H1 (cell line): ENCODE measurements around the gene EIF4E1B. TPM values are rescaled to one million over a fixed set of nuclear protein-coding genes. Genes with fewer than 3 reads are reported as not detected.

Experiments used
- CTCF ChIA-PET: fragments of 300-600 bp; sonication (Branson Sonifier 250); formaldehyde crosslinking; loops from one replicate; lab custom pipeline; 2021; ENCODE audit not compliant: partially characterized antibody; lab: Charles Lee
- POLR2A ChIA-PET: fragments of 300-600 bp; sonication (Branson Sonifier 250); formaldehyde crosslinking; loops from one replicate; lab custom pipeline; 2021; ENCODE audit warnings: inconsistent platforms; ENCODE audit not compliant: partially characterized antibody; lab: Charles Lee
- DNase-seq, 2 experiments: peaks; one replicate each; pipeline versions ENCODE4 v3.0.0 to v3.0.0-alpha.2; 2010 to 2022; ENCODE audit warnings: low spot score in 2 of 2, low read depth in 1 of 2, mixed read lengths in 1 of 2
- FAIRE-seq: peaks from 2 replicates; lab custom pipeline; 2011; peaks lifted over from hg19 to GRCh38; lab: Jason Lieb, UNC
- H2AFZ ChIP-seq: 2 replicates; pipeline ENCODE4 v1.8.1; 2012; ENCODE audit warnings: low read length, inconsistent platforms
- H2AK5ac ChIP-seq: 2 replicates; pipeline ENCODE4 v1.6.1; 2013; ENCODE audit warnings: low read depth, low read length
- H2BK120ac ChIP-seq: replicated peaks from 2 replicates; pipeline ENCODE3; 2013; ENCODE audit warnings: low read depth, low read length, inconsistent platforms
- H2BK12ac ChIP-seq: 2 replicates; pipeline ENCODE4 v1.6.1; 2013; ENCODE audit warnings: low read depth, low read length
- H2BK15ac ChIP-seq: 2 replicates; pipeline ENCODE4 v1.6.1; 2013; ENCODE audit warnings: low read length
- H2BK20ac ChIP-seq: 2 replicates; pipeline ENCODE4 v1.6.1; 2013; ENCODE audit warnings: low read length
- H2BK5ac ChIP-seq: 2 replicates; pipeline ENCODE4 v1.6.1; 2013; ENCODE audit warnings: low read depth, low read length
- H3K14ac ChIP-seq: 2 replicates; pipeline ENCODE4 v1.6.1; 2013; ENCODE audit warnings: inconsistent platforms; ENCODE audit not compliant: insufficient read length
- H3K18ac ChIP-seq: 2 replicates; pipeline ENCODE4 v1.6.1; 2013; ENCODE audit warnings: low read length; ENCODE audit errors: extremely low read depth
- H3K23ac ChIP-seq: 2 replicates; pipeline ENCODE4 v1.6.1; 2013; ENCODE audit warnings: inconsistent platforms; ENCODE audit not compliant: insufficient read length
- H3K23me2 ChIP-seq: 2 replicates; pipeline ENCODE4 v1.6.1; 2013; ENCODE audit warnings: low read depth, low read length
- H3K27ac ChIP-seq: 2 replicates; pipeline ENCODE4 v1.6.1; 2011; ENCODE audit warnings: low read depth, low read length, inconsistent platforms
- H3K27me3 ChIP-seq, 4 experiments: replicated peaks in 1 of 4; 1 replicate in 1 of 4; 2 replicates in 3 of 4; pipeline versions ENCODE4 v1.6.1 to v1.8.1; 2011 to 2013; ENCODE audit warnings: low read length in 3 of 4, mild to moderate bottlenecking in 3 of 4, inconsistent platforms in 2 of 4, mixed read lengths in 2 of 4, moderate library complexity in 1 of 4; ENCODE audit not compliant: control insufficient read depth in 3 of 4, insufficient read depth in 3 of 4; ENCODE audit errors: extremely low read depth in 1 of 4
- H3K36me3 ChIP-seq, 4 experiments: 2 replicates each; pipeline versions ENCODE4 v1.6.1 to v1.8.1; 2011 to 2013; ENCODE audit warnings: mild to moderate bottlenecking in 4 of 4, low read length in 3 of 4, moderate library complexity in 2 of 4, control low read depth in 1 of 4, inconsistent platforms in 1 of 4; ENCODE audit not compliant: insufficient read depth in 4 of 4, control insufficient read depth in 2 of 4
- H3K4ac ChIP-seq: replicated peaks from 2 replicates; pipeline ENCODE3; 2013; ENCODE audit warnings: low read length, low read depth, mixed read lengths, inconsistent platforms; ENCODE audit not compliant: insufficient read length
- H3K4me1 ChIP-seq, 4 experiments: replicated peaks in 1 of 4; 1 replicate in 1 of 4; 2 replicates in 3 of 4; pipeline versions ENCODE4 v1.6.1 to v1.8.1; 2011 to 2013; ENCODE audit warnings: low read length in 3 of 4, inconsistent platforms in 2 of 4, mixed read lengths in 1 of 4; ENCODE audit not compliant: insufficient read depth in 4 of 4, control insufficient read depth in 3 of 4
- H3K4me2 ChIP-seq, 2 experiments: 2 replicates each; pipeline versions ENCODE4 v1.6.1 to v1.8.1; 2011 to 2013; ENCODE audit warnings: low read depth in 2 of 2, low read length in 2 of 2, control low read depth in 1 of 2, inconsistent platforms in 1 of 2, mild to moderate bottlenecking in 1 of 2; ENCODE audit not compliant: insufficient read depth in 1 of 2
- H3K4me3 ChIP-seq, 4 experiments: fragments of 200-600, 300-600 bp in 1 of 4; sonication (generic), shearing (Covaris generic), sonication (Bioruptor Twin) in 1 of 4; 2 replicates each; pipeline versions ENCODE4 v1.5.1 to v1.8.1; 2011 to 2016; ENCODE audit warnings: low read length in 4 of 4, low read depth in 3 of 4, control low read depth in 2 of 4, inconsistent platforms in 2 of 4, mild to moderate bottlenecking in 2 of 4, mixed read lengths in 1 of 4, moderate library complexity in 1 of 4; ENCODE audit not compliant: insufficient read depth in 2 of 4; ENCODE audit errors: extremely low read depth in 1 of 4
- H3K56ac ChIP-seq: replicated peaks from 2 replicates; pipeline ENCODE3; 2013; ENCODE audit warnings: low read depth, mild to moderate bottlenecking, mixed read lengths, low read length, inconsistent platforms; ENCODE audit not compliant: insufficient read length
- H3K79me1 ChIP-seq: 2 replicates; pipeline ENCODE4 v1.6.1; 2013; ENCODE audit warnings: low read depth, low read length, control low read depth
- H3K79me2 ChIP-seq, 2 experiments: 2 replicates each; pipeline versions ENCODE4 v1.6.1 to v1.8.1; 2012 to 2013; ENCODE audit warnings: low read length in 2 of 2, mild to moderate bottlenecking in 2 of 2, inconsistent platforms in 1 of 2; ENCODE audit not compliant: insufficient read depth in 2 of 2, control insufficient read depth in 1 of 2
- H3K9ac ChIP-seq, 4 experiments: replicated peaks in 1 of 4; 1 replicate in 1 of 4; 2 replicates in 3 of 4; pipeline versions ENCODE4 v1.6.1 to v1.8.1; 2011 to 2013; ENCODE audit warnings: low read depth in 3 of 4, low read length in 3 of 4, control low read depth in 2 of 4, mild to moderate bottlenecking in 2 of 4, moderate library complexity in 2 of 4, inconsistent platforms in 1 of 4; ENCODE audit errors: extremely low read depth in 1 of 4
- H3K9me3 ChIP-seq, 2 experiments: 2 replicates each; pipeline versions ENCODE4 v1.6.1 to v1.8.1; 2012 to 2013; ENCODE audit warnings: mild to moderate bottlenecking in 2 of 2, moderate library complexity in 2 of 2, control low read depth in 1 of 2, inconsistent platforms in 1 of 2, low read depth in 1 of 2, low read length in 1 of 2, mixed read lengths in 1 of 2; ENCODE audit not compliant: insufficient read depth in 2 of 2
- H4K20me1 ChIP-seq, 2 experiments: replicated peaks in 1 of 2; 2 replicates each; pipeline versions ENCODE3 to v1.8.1; 2011 to 2013; ENCODE audit warnings: inconsistent platforms in 2 of 2, low read length in 2 of 2, mild to moderate bottlenecking in 1 of 2; ENCODE audit not compliant: insufficient read depth in 2 of 2, control insufficient read depth in 1 of 2
- H4K5ac ChIP-seq: 2 replicates; pipeline ENCODE4 v1.6.1; 2013; ENCODE audit warnings: low read length, low read depth, mixed read lengths, inconsistent platforms; ENCODE audit not compliant: insufficient read length
- H4K8ac ChIP-seq: 2 replicates; pipeline ENCODE4 v1.8.0; 2013; ENCODE audit warnings: mild to moderate bottlenecking, moderate library complexity, low read length, inconsistent platforms; ENCODE audit not compliant: insufficient read depth; ENCODE audit errors: extremely low read depth
- H4K91ac ChIP-seq: replicated peaks from 2 replicates; pipeline ENCODE3; 2013; ENCODE audit warnings: low read length, mixed read lengths, inconsistent platforms; ENCODE audit not compliant: insufficient read length
- GTF2F1 ChIP-seq: IDR thresholded peaks from 2 replicates; pipeline ENCODE4 v1.6.1; 2012; ENCODE audit warnings: low read depth, low read length, improper control_type of control experiment, borderline replicate concordance
- HDAC2 ChIP-seq, 2 experiments: fragments of 300-600 bp in 1 of 2; sonication (generic) in 1 of 2; IDR thresholded peaks; 2 replicates each; pipeline ENCODE4 v1.6.1; 2011 to 2012; ENCODE audit warnings: low read depth in 2 of 2, low read length in 2 of 2, mild to moderate bottlenecking in 2 of 2, moderate library complexity in 2 of 2, borderline replicate concordance in 1 of 2, inconsistent platforms in 1 of 2
- WGBS, 2 experiments: shearing (Covaris generic) in 1 of 2; methylation state at CpG; one replicate each; pipeline versions ENCODE4 v1.1.6 to v1.1.7; 2013 to 2015; ENCODE audit warnings: low lambda C conversion rate in 2 of 2, mixed read lengths in 2 of 2, inconsistent platforms in 1 of 2, low coverage in 1 of 2, missing lambda C conversion rate in 1 of 2; ENCODE audit not compliant: insufficient replicate concordance in 2 of 2, insufficient coverage in 1 of 2, insufficient read length in 1 of 2; ENCODE audit errors: extremely low coverage in 1 of 2, missing lambda C conversion rate in 1 of 2; 5-methylcytosine and 5-hydroxymethylcytosine counted together
- polyA plus RNA-seq, 7 experiments: library from polyadenylated mRNA; depleted of rRNA in 3 of 7; stranded (reverse) in 5 of 7; unstranded in 2 of 7; fragments of >200 nt in 5 of 7; fragments of 200-250 nt in 2 of 7; gene quantifications; 1 replicate in 5 of 7; 2 replicates in 1 of 7; 4 replicates in 1 of 7; pipeline versions ENCODE4 v1.2.1 to v1.2.3, GENCODE V29; 2011 to 2013; ENCODE audit warnings: missing spikeins in 2 of 7, mixed read lengths in 2 of 7
- total RNA-seq: library from RNA; stranded (reverse); fragmentation: NEBNext Ultra II Directional; extraction: Animal tissue kit (Norgen Biotek cat#: 25700); gene quantifications from 2 replicates; pipeline ENCODE4 v1.2.1, GENCODE V29; 2021

EIF4E1B gene
- total and polyA plus RNA-seq, 2 of the 8 experiments (the other 6 are each of a cell fraction or from before 2014, with no cell fraction given) = 0.97 to 1.3 TPM

DNA sequence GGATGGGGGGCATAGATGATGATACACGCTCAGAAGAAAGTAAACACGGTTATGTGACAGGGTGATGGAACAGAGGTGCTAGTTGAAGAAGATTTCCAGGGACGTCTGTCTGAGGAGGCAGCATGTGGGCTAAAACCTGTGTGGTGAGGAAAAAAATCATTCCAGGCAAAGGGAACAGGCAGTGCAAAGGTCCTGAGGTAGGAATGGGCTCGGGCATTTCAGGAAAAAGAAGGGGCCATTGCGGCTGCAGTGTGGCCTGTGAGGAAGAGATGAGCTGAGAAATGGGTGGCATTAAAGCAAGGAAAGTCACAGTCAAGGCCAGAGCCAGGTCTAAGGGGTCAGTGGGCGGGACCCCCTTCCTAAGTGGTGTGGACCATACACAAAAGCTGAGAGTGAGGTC, 35.0 kb downstream of the EIF4E1B start:
- Histone ChIP-seq H3K27me3 (no peaks in the 10 kb centered on the region), H3K23ac (no peak overlapping the region), H3K79me2 (no peaks in the 10 kb centered on the region), H4K5ac (no peak overlapping the region), H3K27ac (no peak overlapping the region), H3K4me2 (no peak overlapping the region), H3K23me2 (no peaks in the 10 kb centered on the region), H3K79me1 (no peaks in the 10 kb centered on the region), H2BK5ac (no peak overlapping the region), H2AFZ (no peak overlapping the region), H3K56ac (no peak overlapping the region), H2BK120ac (no peak overlapping the region), H3K9ac (no peak overlapping the region), H4K20me1 (no peaks in the 10 kb centered on the region), H3K14ac (no peak overlapping the region), H3K4ac (no peak overlapping the region), H3K36me3 (no peaks in the 10 kb centered on the region), H3K9me3 (no peaks in the 10 kb centered on the region), H3K18ac (no peak overlapping the region), H3K4me1 (peaks cover 0 to 16% (median 8%) of the 10 kb centered on the region in 4 experiments; a peak in 6 of 7 replicates), H4K91ac (no peak overlapping the region), H2BK15ac (no peak overlapping the region), H2BK20ac (no peak overlapping the region), H4K8ac (no peak overlapping the region), H2BK12ac (no peak overlapping the region; the same call in 1 of the 2 replicates), H2AK5ac (no peak overlapping the region), H3K4me3 (no peak overlapping the region)
- WGBS, 2 experiments = 92% methylated on average over 6 of the region's 6 CpGs; no CpG with 5 or more reads in 1 of the 2 experiments
- TF ChIP-seq GTF2F1 (no peak), HDAC2 (IDR thresholded peaks at IDR 0.05; ENCODE audit: borderline replicate concordance in 1 of 2, low read depth in 2 of 2, low read length in 2 of 2) (peak in 1 of 2 experiments; percentile 73; a peak in 1 of 4 replicates)
- ChIA-PET CTCF (interaction anchor here (0.6 to 35.1 kb wide), 13 partner anchors 8 to 291 kb away, joined by 3 to 859 read pairs (median 4); partner anchors contain the start of gene TSPAN17), POLR2A (interaction anchor here (1.7 kb wide), 1 partner anchor 22 kb away, joined by 5 read pairs; no protein-coding TSS in a partner anchor)
- FAIRE-seq (no peak), DNase-seq (no peak)
